Gastrocnemius medialis (tissue), 4 donors: ENCODE results near the gene MGMT. TPM values are rescaled to one million over a fixed set of nuclear protein-coding genes. Genes with fewer than 3 reads are reported as not detected.
A peak's percentile ranks its signal among the peaks of the same experiment; 100 is the strongest.

Experiments used
- ATAC-seq, 2 donors: fragments of 150-250 bp; one replicate each; pipeline ENCODE4 v1.9.1; 2016
- DNase-seq, 2 donors: peaks; one replicate each; pipeline ENCODE4 v3.0.0-alpha.2; 2019
- H3K27ac ChIP-seq, 4 donors: fragments of 200-600 bp; sonication (generic); 1 replicate in 1 of 4; 2 replicates in 3 of 4; pipeline ENCODE4 v1.5.1; 2016 to 2018; ENCODE audit warnings: mild to moderate bottlenecking in 2 of 4, moderate library complexity in 1 of 4
- H3K27me3 ChIP-seq, 3 donors: fragments of 200-600 bp; sonication (generic) in 2 of 3; 1 replicate in 1 of 3; 2 replicates in 2 of 3; pipeline versions ENCODE4 v1.5.1 to v1.6.0; 2016 to 2019; ENCODE audit warnings: mild to moderate bottlenecking in 1 of 3, moderate library complexity in 1 of 3
- H3K36me3 ChIP-seq, 2 donors: fragments of 200-600 bp; sonication (generic) in 1 of 2; one replicate each; pipeline ENCODE4 v1.5.1; 2017 to 2018
- H3K4me1 ChIP-seq, 2 donors: fragments of 200-600 bp; sonication (generic) in 1 of 2; one replicate each; pipeline ENCODE4 v1.5.1; 2016 to 2017; ENCODE audit warnings: mild to moderate bottlenecking in 2 of 2
- H3K4me3 ChIP-seq, 4 donors: fragments of 200-600 bp; sonication (generic) in 3 of 4; 1 replicate in 1 of 4; 2 replicates in 3 of 4; pipeline ENCODE4 v1.5.1; 2016 to 2019; ENCODE audit warnings: mild to moderate bottlenecking in 2 of 4
- H3K9me3 ChIP-seq, 3 donors: fragments of 200-600 bp; sonication (generic) in 2 of 3; 1 replicate in 1 of 3; 2 replicates in 2 of 3; pipeline ENCODE4 v1.5.1; 2016 to 2019
- POLR2A ChIP-seq, 2 donors: fragments of 450-650 bp; IDR thresholded peaks; one replicate each; pipeline ENCODE4 v1.6.1; 2017; ENCODE audit warnings: antibody characterized with exemption in 2 of 2, mild to moderate bottlenecking in 2 of 2, moderate library complexity in 2 of 2
- in situ Hi-C, 4 donors: fragments of 200-750 bp; cut with MboI; loops; one replicate each; pipeline versions ENCODE4 v1.15.0 to v1.8.0; 2017; ENCODE audit warnings: low sequenced_read_pairs in 4 of 4
- intact Hi-C: fragments of 100-400 bp; cut with DNase I; formaldehyde crosslinking; loops from one replicate; pipeline ENCODE4 v1.15.1; 2023; ENCODE audit warnings: low total_unique reads
- total RNA-seq, 4 donors: library from RNA; depleted of rRNA; stranded (reverse); fragments of >200 nt; gene quantifications; one replicate each; pipeline versions ENCODE4 v1.1.0 to v1.2.3, GENCODE V29; 2016
- TF ChIP-seq, protein P1 (sequence below), 5 experiments: fragments of 450-650 bp in 3 of 5; fragments of 200-600 bp in 2 of 5; sonication (generic) in 2 of 5; IDR thresholded peaks in 4 of 5; conservative IDR thresholded peaks in 1 of 5; 1 replicate in 4 of 5; 2 replicates in 1 of 5; pipeline ENCODE4 v1.5.1; 2016 to 2019; ENCODE audit warnings: antibody characterized with exemption in 5 of 5, mild to moderate bottlenecking in 3 of 5, moderate library complexity in 3 of 5

Gene MGMT
- total RNA-seq, 4 donors from 2014 or later: 8.9 to 20.7 (median 17.1) TPM

DNA sequence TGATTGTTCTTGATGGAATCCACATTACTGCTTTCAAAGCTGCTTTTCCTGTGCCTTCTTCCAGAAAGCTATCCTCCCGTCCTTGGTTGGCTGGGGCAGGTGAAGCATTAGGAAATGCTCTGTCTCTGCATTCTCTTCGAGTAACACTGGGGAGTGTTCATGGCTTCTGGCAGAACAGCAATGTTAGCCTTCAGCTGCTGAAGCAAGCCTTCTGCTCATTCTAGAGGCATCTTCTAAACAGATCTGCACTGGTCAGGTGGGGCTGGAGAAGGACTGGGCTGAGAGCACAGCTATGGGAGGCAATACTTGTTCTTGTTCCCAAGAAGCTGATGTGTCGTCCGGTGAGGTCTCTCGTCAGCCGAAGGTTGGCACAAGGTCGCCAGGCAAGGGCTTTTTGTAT lies 80.6 kb downstream of the MGMT start:
- intact Hi-C loops (no loop called here), in situ Hi-C loops (no loop called here)
- Histone ChIP-seq H3K4me1 (peaks cover 8 to 11% of the 10 kb centered on the region in 2 donors), H3K27me3 (no peaks in the 10 kb centered on the region), H3K27ac (no peak overlapping the region), H3K4me3 (no peak overlapping the region), H3K36me3 (no peaks in the 10 kb centered on the region), H3K9me3 (no peaks in the 10 kb centered on the region)
- TF ChIP-seq POLR2A (IDR thresholded peaks at IDR 0.05): no peak
- TF ChIP-seq, protein P1, sequence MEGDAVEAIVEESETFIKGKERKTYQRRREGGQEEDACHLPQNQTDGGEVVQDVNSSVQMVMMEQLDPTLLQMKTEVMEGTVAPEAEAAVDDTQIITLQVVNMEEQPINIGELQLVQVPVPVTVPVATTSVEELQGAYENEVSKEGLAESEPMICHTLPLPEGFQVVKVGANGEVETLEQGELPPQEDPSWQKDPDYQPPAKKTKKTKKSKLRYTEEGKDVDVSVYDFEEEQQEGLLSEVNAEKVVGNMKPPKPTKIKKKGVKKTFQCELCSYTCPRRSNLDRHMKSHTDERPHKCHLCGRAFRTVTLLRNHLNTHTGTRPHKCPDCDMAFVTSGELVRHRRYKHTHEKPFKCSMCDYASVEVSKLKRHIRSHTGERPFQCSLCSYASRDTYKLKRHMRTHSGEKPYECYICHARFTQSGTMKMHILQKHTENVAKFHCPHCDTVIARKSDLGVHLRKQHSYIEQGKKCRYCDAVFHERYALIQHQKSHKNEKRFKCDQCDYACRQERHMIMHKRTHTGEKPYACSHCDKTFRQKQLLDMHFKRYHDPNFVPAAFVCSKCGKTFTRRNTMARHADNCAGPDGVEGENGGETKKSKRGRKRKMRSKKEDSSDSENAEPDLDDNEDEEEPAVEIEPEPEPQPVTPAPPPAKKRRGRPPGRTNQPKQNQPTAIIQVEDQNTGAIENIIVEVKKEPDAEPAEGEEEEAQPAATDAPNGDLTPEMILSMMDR (IDR thresholded peaks at IDR 0.05 in 4 of 5, conservative IDR thresholded peaks at IDR 0.05 in 1 of 5): no peak
- DNase-seq: no peak
- ATAC-seq: peak; percentile 37 to 52

DNA sequence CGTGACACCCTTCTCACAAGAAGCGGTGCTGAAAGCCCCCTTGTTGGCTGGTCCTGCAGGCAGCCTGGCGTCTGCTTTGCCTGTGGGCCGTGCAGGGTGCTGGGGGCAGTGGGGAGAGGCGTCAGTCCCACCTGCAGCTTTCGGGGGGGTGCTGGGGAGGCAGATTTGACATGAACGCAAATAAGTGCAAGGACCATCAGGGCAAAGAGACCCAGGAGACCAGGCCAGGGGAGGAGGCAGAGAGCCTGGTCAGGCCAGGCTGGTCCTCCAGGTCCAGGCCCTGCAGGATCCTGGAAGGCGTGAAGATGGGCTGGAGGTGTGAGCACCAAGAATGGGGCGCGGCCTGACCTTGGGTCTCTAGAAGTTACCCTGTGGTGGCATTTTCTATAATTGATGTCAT lies 81.6 kb downstream of the MGMT start:
- H3K4me3 ChIP-seq: no peak overlapping the region
- no peaks in the 10 kb centered on the region for H3K36me3 ChIP-seq
- ATAC-seq (no peak), DNase-seq (no peak)
- H3K4me1 ChIP-seq: peaks cover 4 to 8% of the 10 kb centered on the region in 2 donors
- no peaks in the 10 kb centered on the region for H3K9me3 ChIP-seq
- intact Hi-C loops: no loop called here
- H3K27ac ChIP-seq: no peak overlapping the region
- in situ Hi-C loops: no loop called here
- no peak for TF ChIP-seq POLR2A (IDR thresholded peaks at IDR 0.05)
- TF ChIP-seq, protein P1 (IDR thresholded peaks at IDR 0.05 in 4 of 5, conservative IDR thresholded peaks at IDR 0.05 in 1 of 5): no peak
- no peaks in the 10 kb centered on the region for H3K27me3 ChIP-seq

GRCh38 chr10:129550076-129550475 lies 83.0 kb downstream of the MGMT start:
- no peak for ATAC-seq
- TF ChIP-seq, protein P1 (IDR thresholded peaks at IDR 0.05 in 4 of 5, conservative IDR thresholded peaks at IDR 0.05 in 1 of 5): no peak
- no peak for TF ChIP-seq POLR2A (IDR thresholded peaks at IDR 0.05)
- in situ Hi-C loops: no loop called here

DNA sequence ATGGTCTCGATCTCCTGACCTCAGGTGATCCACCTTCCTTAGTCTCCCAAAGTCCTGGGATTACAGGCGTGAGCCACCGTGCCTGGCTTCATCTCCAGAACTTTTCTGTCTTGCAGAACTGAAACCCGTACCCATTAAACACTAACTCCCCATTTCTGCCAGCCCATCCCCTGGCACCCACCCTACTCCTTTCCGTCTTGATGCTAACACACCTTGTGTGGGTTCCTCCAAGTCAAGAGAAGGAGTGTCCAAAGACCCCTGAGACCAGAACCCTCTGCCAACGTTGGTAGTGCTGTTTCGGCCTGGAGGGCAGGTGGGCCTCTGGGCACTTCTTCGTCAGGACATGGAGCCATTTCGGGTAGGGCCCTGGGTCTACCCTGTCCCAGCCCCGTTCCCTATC lies 83.6 kb downstream of the MGMT start:
- Histone ChIP-seq H3K36me3 (no peaks in the 10 kb centered on the region), H3K27ac (no peak overlapping the region), H3K27me3 (no peaks in the 10 kb centered on the region), H3K4me1 (no peaks in the 10 kb centered on the region), H3K4me3 (no peak overlapping the region), H3K9me3 (no peaks in the 10 kb centered on the region)
- no peak for ATAC-seq
- in situ Hi-C loops (no loop called here), intact Hi-C loops (no loop called here)
- DNase-seq: no peak
- TF ChIP-seq, protein P1 (IDR thresholded peaks at IDR 0.05 in 4 of 5, conservative IDR thresholded peaks at IDR 0.05 in 1 of 5): no peak
- no peak for TF ChIP-seq POLR2A (IDR thresholded peaks at IDR 0.05)

More at GRCh38 chr10:129550076-129550475, 83.0 kb downstream of the MGMT start:
- Histone ChIP-seq H3K4me3 (no peak overlapping the region), H3K4me1 (no peaks in the 10 kb centered on the region), H3K27ac (no peak overlapping the region), H3K36me3 (no peaks in the 10 kb centered on the region), H3K9me3 (no peaks in the 10 kb centered on the region), H3K27me3 (no peaks in the 10 kb centered on the region)
- DNase-seq: no peak
- intact Hi-C loops: no loop called here

- no peak for TF ChIP-seq POLR2A (IDR thresholded peaks at IDR 0.05)
- TF ChIP-seq, protein P1 (IDR thresholded peaks at IDR 0.05 in 4 of 5, conservative IDR thresholded peaks at IDR 0.05 in 1 of 5): no peak
- Histone ChIP-seq H3K4me1 (no peaks in the 10 kb centered on the region), H3K9me3 (no peaks in the 10 kb centered on the region), H3K4me3 (no peak overlapping the region), H3K27me3 (no peaks in the 10 kb centered on the region), H3K27ac (no peak overlapping the region), H3K36me3 (no peaks in the 10 kb centered on the region)
- ATAC-seq: no peak
- intact Hi-C loops: no loop called here
- no peak for DNase-seq
- in situ Hi-C loops: no loop called here
These were observed 85.1 kb downstream of the MGMT start for GRCh38 chr10:129552119-129552518.
